Activated CD8-positive, alpha-beta memory T cell treated with anti-CD3 and anti-CD28 coated beads, Interleukin-2, amount 50 U/mL, for 4 hours (primary cell): ENCODE results near the gene IGF2.

Experiments
- DNase-seq: peaks from one replicate; pipeline ENCODE4 v3.0.0-alpha.2; 2020

IGF2 gene

GRCh38 chr11:2090172-2091111, 48.7 kb downstream of the IGF2 start:
- no peak for DNase-seq

GRCh38 chr11:2089536-2090165, 49.5 kb downstream of the IGF2 start:
- no peak for DNase-seq

- no peak for DNase-seq
These were observed 50.2 kb downstream of the IGF2 start for GRCh38 chr11:2088746-2089535.

- DNase-seq, result no peak
These were observed 50.9 kb downstream of the IGF2 start for GRCh38 chr11:2088284-2088683.

- no peak for DNase-seq
These were observed 52.7 kb downstream of the IGF2 start for GRCh38 chr11:2086239-2087040.

- DNase-seq, result no peak
These were observed 53.7 kb downstream of the IGF2 start for GRCh38 chr11:2085251-2086066.

GRCh38 chr11:2084721-2085120, 54.5 kb downstream of the IGF2 start:
- DNase-seq, result no peak
